Transverse colon (tissue), 3 donors: ENCODE results near the gene DLG2.

Source experiments
- EP300 ChIP-seq: sonication (generic); formaldehyde crosslinking; IDR thresholded peaks from one replicate; pipeline ENCODE4 v1.6.1; 2017; ENCODE audit warnings: antibody characterized with exemption, low read depth
- TF ChIP-seq, protein P1 (sequence below), 5 experiments: fragments of 200-600 bp in 3 of 5; fragments of 450-650 bp in 2 of 5; sonication (generic) in 3 of 5; IDR thresholded peaks; 1 replicate in 2 of 5; 2 replicates in 3 of 5; pipeline ENCODE4 v1.5.1; 2016 to 2017; ENCODE audit warnings: antibody characterized with exemption in 5 of 5, inconsistent platforms in 3 of 5, mild to moderate bottlenecking in 2 of 5, moderate library complexity in 1 of 5

GRCh38 chr11:83970061-83970671 is 1657.0 kb downstream of the DLG2 start:
- TF ChIP-seq, protein P1, sequence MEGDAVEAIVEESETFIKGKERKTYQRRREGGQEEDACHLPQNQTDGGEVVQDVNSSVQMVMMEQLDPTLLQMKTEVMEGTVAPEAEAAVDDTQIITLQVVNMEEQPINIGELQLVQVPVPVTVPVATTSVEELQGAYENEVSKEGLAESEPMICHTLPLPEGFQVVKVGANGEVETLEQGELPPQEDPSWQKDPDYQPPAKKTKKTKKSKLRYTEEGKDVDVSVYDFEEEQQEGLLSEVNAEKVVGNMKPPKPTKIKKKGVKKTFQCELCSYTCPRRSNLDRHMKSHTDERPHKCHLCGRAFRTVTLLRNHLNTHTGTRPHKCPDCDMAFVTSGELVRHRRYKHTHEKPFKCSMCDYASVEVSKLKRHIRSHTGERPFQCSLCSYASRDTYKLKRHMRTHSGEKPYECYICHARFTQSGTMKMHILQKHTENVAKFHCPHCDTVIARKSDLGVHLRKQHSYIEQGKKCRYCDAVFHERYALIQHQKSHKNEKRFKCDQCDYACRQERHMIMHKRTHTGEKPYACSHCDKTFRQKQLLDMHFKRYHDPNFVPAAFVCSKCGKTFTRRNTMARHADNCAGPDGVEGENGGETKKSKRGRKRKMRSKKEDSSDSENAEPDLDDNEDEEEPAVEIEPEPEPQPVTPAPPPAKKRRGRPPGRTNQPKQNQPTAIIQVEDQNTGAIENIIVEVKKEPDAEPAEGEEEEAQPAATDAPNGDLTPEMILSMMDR (IDR thresholded peaks at IDR 0.05), result no peak
- TF ChIP-seq EP300, result no peak
